Measurements from ENCODE around the gene OR13C4.

DNA sequence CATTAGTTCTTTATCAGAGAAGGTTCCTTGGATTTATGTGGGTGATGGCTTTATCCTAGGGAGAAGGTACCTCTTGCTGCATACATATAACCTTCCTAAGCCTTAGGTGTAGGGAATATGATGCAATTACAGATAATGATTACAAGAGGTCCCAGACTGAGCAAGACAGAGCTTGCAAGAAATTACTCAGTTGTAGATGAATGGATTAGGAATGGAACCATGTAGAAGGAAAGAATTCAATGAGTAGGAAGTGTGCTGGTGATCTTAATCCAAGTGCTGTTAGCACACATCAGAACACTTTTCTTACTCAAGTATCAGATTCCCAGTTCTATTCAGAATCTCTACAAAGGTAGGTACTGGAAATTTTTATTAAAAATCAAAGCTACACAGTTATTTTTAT lies 20.4 kb downstream of the OR13C4 start:
- TF ChIP-seq, protein P1, sequence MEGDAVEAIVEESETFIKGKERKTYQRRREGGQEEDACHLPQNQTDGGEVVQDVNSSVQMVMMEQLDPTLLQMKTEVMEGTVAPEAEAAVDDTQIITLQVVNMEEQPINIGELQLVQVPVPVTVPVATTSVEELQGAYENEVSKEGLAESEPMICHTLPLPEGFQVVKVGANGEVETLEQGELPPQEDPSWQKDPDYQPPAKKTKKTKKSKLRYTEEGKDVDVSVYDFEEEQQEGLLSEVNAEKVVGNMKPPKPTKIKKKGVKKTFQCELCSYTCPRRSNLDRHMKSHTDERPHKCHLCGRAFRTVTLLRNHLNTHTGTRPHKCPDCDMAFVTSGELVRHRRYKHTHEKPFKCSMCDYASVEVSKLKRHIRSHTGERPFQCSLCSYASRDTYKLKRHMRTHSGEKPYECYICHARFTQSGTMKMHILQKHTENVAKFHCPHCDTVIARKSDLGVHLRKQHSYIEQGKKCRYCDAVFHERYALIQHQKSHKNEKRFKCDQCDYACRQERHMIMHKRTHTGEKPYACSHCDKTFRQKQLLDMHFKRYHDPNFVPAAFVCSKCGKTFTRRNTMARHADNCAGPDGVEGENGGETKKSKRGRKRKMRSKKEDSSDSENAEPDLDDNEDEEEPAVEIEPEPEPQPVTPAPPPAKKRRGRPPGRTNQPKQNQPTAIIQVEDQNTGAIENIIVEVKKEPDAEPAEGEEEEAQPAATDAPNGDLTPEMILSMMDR (IDR thresholded peaks at IDR 0.05): no peak
- TF ChIP-seq POLR2A (IDR thresholded peaks at IDR 0.05): no peak
